GM12878 (cell line): ENCODE results near the gene MAN1B1. TPM values are rescaled to one million over a fixed set of nuclear protein-coding genes. Genes with fewer than 3 reads are reported as not detected.
A peak's percentile ranks its signal among the peaks of the same experiment; 100 is the strongest.

ENCODE experiments used
- ASH2L ChIP-seq: fragments of 300-600, 200-600 bp; sonication (generic); IDR thresholded peaks from 2 replicates; pipeline ENCODE4 v1.6.1; 2017; ENCODE audit warnings: low read depth, mild to moderate bottlenecking, borderline replicate concordance
- BHLHE40 ChIP-seq, 2 experiments: fragments of 450-650 bp in 1 of 2; IDR thresholded peaks; 2 replicates each; pipeline ENCODE4 v1.6.1; 2011 to 2017; ENCODE audit warnings: low read depth in 2 of 2, borderline replicate concordance in 1 of 2, improper control_type of control experiment in 1 of 2, low read length in 1 of 2, mild to moderate bottlenecking in 1 of 2
- CBX5 ChIP-seq: sonication (generic); IDR thresholded peaks from 2 replicates; pipeline ENCODE4 v1.6.1; 2016; ENCODE audit warnings: low read depth, moderate library complexity, mild to moderate bottlenecking, inconsistent platforms
- CHD4 ChIP-seq: fragments of 200-600 bp; sonication (generic); IDR thresholded peaks from 2 replicates; pipeline ENCODE4 v1.6.1; 2016; ENCODE audit warnings: mild to moderate bottlenecking
- CREB1 ChIP-seq: IDR thresholded peaks from 2 replicates; pipeline ENCODE4 v1.6.1; 2012; ENCODE audit warnings: low read depth, mild to moderate bottlenecking, inconsistent platforms
- GATAD2B ChIP-seq: fragments of 450-650 bp; conservative IDR thresholded peaks from 2 replicates; pipeline ENCODE4 v1.6.1; 2017; ENCODE audit warnings: low read depth, mild to moderate bottlenecking, moderate library complexity
- MXI1 ChIP-seq: fragments of 150-350 bp; IDR thresholded peaks from 2 replicates; pipeline ENCODE4 v1.6.1; 2011; ENCODE audit warnings: low read depth, mild to moderate bottlenecking, inconsistent platforms, low read length, improper control_type of control experiment
- MYB ChIP-seq: fragments of 150-350 bp; IDR thresholded peaks from 2 replicates; pipeline ENCODE4 v1.6.1; 2014; ENCODE audit warnings: mild to moderate bottlenecking, low read depth, low read length, borderline replicate concordance
- NFIC ChIP-seq: IDR thresholded peaks from 2 replicates; pipeline ENCODE4 v1.6.1; 2012; ENCODE audit warnings: low read depth, mild to moderate bottlenecking, inconsistent platforms, low read length, moderate library complexity
- NFYB ChIP-seq: IDR thresholded peaks from 2 replicates; pipeline ENCODE4 v1.6.1; 2011; ENCODE audit warnings: low read depth, mild to moderate bottlenecking, low read length, improper control_type of control experiment, moderate library complexity; ENCODE audit not compliant: insufficient read depth
- NR2C2 ChIP-seq: IDR thresholded peaks from 2 replicates; pipeline ENCODE4 v1.6.1; 2011; ENCODE audit warnings: borderline replicate concordance, low read depth; ENCODE audit not compliant: control insufficient read depth, insufficient read length
- PML ChIP-seq: IDR thresholded peaks from 2 replicates; pipeline ENCODE4 v1.6.1; 2012; ENCODE audit warnings: low read length, inconsistent platforms
- POU2F2 ChIP-seq: IDR thresholded peaks from 3 replicates; pipeline ENCODE4 v1.6.1; 2011; ENCODE audit warnings: low read depth, mild to moderate bottlenecking, low read length, borderline replicate concordance
- SMAD1 ChIP-seq: fragments of 450-650 bp; IDR thresholded peaks from 2 replicates; pipeline ENCODE4 v1.6.1; 2018; ENCODE audit warnings: mild to moderate bottlenecking, low read depth; ENCODE audit not compliant: partially characterized antibody
- SMC3 ChIP-seq: IDR thresholded peaks from 2 replicates; pipeline ENCODE4 v1.6.1; 2011; ENCODE audit warnings: low read length, improper control_type of control experiment, borderline replicate concordance
- SREBF2 ChIP-seq: IDR thresholded peaks from 2 replicates; pipeline ENCODE4 v1.6.1; 2012; ENCODE audit warnings: mild to moderate bottlenecking, low read length
- TAF1 ChIP-seq: IDR thresholded peaks from 2 replicates; pipeline ENCODE4 v1.6.1; 2011; ENCODE audit warnings: mild to moderate bottlenecking, low read depth, low read length, borderline replicate concordance
- YBX1 ChIP-seq: fragments of 450-650 bp; IDR thresholded peaks from 2 replicates; pipeline ENCODE4 v1.6.1; 2016; ENCODE audit warnings: antibody characterized with exemption
- polyA plus RNA-seq, 11 experiments: library from polyadenylated mRNA; depleted of rRNA in 4 of 11; unstranded in 6 of 11; stranded (reverse) in 5 of 11; fragments of >200 nt; fragmentation: Nextera tagmentation in 4 of 11; fragmentation: Illumina TruSeq in 1 of 11; extraction: Ambion mirVana in 4 of 11; extraction: Trizol in 1 of 11; gene quantifications; 1 replicate in 1 of 11; 2 replicates in 10 of 11; pipeline versions ENCODE4 v1.2.1 to v1.2.3, GENCODE V29; 2011 to 2016; ENCODE audit warnings: inconsistent platforms in 2 of 11, missing spikeins in 2 of 11, low read depth in 1 of 11
- total RNA-seq, 4 experiments: library from RNA; depleted of rRNA in 3 of 4; stranded (reverse); fragments of >200 nt in 3 of 4; fragmentation: Illumina TruSeq in 1 of 4; extraction: Trizol in 1 of 4; gene quantifications; 2 replicates each; pipeline versions ENCODE4 v1.2.1 to v1.2.3, GENCODE V29; 2013 to 2021
- TF ChIP-seq, protein P1 (sequence below): fragments of 450-650 bp; IDR thresholded peaks from 2 replicates; pipeline ENCODE4 v1.6.1; 2017; ENCODE audit warnings: antibody characterized with exemption, mild to moderate bottlenecking, moderate library complexity
- TF ChIP-seq, protein P2 (sequence below): fragments of 450-650 bp; IDR thresholded peaks from 2 replicates; pipeline ENCODE4 v1.6.1; 2017; ENCODE audit warnings: mild to moderate bottlenecking, low read depth, inconsistent platforms; ENCODE audit not compliant: poor library complexity, severe bottlenecking
- TF ChIP-seq, protein P3 (sequence below): IDR thresholded peaks from 2 replicates; pipeline ENCODE4 v1.6.1; 2012; ENCODE audit warnings: low read depth, low read length, improper control_type of control experiment

The MAN1B1 gene
- total and polyA plus RNA-seq, 10 of the 15 experiments (the other 5 are each of a cell fraction or from before 2014, with no cell fraction given) = 0.71 to 34.1 (median 22.7) TPM

DNA sequence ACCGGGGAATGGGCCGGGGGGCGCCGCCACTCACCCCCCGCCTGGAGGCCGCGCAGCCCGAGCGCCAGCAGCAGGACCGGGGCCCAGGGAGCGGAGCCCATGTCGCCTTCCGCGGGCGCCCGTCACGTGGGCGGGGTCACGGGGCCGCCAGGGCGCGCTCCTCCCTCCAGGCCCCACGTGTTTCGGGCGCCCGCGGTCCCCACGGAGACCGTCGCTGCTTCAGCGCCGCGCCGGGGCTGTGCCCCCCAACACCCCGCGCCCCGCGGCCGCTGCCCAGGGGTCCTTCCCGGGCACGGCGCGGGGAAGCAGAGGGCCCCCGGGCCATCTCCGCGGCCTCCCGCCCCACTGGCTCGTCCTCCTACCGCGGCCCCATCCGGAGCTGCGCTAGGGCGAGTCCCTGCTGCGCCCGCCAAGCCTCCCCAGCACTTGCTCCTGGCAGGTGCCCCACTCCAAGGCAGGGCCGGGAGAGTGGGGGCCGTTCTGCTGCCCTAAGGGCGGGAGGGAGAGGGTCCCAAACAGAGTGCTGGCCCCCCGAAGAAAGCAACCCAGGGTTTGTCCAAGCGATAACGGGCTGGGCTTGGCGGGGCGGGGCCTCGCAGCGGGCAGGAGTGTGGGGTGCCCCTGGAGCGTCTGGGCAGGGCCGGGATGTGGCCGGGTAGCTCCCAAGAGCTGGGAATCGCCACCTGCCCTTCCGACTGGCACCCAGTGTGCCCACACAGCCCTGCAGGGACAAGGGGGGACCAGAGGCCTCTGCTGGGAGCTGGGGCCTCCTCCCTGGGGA lies 28.0 kb downstream of the MAN1B1 start, which contains the start of gene DPP7 (continued):
- TF ChIP-seq SMAD1 (no peak), POU2F2 (no peak), MYB (no peak), CBX5 (no peak), BHLHE40 (IDR thresholded peaks at IDR 0.05; ENCODE audit: borderline replicate concordance in 1 of 2, low read depth in 2 of 2, low read length in 1 of 2) (peak; percentile 62 to 90; a peak in 3 of 4 replicates), NFIC (no peak), ASH2L (peak; percentile 45; the same call in 1 of the 2 replicates), SMC3 (no peak), NFYB (no peak), CHD4 (no peak), YBX1 (no peak), GATAD2B (peak; percentile 94), SREBF2 (no peak), TAF1 (peak; percentile 53; the same call in 1 of the 2 replicates), MXI1 (peak; percentile 96), NR2C2 (no peak), CREB1 (no peak), PML (no peak)
- TF ChIP-seq, protein P1, sequence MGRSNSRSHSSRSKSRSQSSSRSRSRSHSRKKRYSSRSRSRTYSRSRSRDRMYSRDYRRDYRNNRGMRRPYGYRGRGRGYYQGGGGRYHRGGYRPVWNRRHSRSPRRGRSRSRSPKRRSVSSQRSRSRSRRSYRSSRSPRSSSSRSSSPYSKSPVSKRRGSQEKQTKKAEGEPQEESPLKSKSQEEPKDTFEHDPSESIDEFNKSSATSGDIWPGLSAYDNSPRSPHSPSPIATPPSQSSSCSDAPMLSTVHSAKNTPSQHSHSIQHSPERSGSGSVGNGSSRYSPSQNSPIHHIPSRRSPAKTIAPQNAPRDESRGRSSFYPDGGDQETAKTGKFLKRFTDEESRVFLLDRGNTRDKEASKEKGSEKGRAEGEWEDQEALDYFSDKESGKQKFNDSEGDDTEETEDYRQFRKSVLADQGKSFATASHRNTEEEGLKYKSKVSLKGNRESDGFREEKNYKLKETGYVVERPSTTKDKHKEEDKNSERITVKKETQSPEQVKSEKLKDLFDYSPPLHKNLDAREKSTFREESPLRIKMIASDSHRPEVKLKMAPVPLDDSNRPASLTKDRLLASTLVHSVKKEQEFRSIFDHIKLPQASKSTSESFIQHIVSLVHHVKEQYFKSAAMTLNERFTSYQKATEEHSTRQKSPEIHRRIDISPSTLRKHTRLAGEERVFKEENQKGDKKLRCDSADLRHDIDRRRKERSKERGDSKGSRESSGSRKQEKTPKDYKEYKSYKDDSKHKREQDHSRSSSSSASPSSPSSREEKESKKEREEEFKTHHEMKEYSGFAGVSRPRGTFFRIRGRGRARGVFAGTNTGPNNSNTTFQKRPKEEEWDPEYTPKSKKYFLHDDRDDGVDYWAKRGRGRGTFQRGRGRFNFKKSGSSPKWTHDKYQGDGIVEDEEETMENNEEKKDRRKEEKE = no peak
- TF ChIP-seq, protein P2, sequence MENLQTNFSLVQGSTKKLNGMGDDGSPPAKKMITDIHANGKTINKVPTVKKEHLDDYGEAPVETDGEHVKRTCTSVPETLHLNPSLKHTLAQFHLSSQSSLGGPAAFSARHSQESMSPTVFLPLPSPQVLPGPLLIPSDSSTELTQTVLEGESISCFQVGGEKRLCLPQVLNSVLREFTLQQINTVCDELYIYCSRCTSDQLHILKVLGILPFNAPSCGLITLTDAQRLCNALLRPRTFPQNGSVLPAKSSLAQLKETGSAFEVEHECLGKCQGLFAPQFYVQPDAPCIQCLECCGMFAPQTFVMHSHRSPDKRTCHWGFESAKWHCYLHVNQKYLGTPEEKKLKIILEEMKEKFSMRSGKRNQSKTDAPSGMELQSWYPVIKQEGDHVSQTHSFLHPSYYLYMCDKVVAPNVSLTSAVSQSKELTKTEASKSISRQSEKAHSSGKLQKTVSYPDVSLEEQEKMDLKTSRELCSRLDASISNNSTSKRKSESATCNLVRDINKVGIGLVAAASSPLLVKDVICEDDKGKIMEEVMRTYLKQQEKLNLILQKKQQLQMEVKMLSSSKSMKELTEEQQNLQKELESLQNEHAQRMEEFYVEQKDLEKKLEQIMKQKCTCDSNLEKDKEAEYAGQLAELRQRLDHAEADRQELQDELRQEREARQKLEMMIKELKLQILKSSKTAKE = no peak
- TF ChIP-seq, protein P3, sequence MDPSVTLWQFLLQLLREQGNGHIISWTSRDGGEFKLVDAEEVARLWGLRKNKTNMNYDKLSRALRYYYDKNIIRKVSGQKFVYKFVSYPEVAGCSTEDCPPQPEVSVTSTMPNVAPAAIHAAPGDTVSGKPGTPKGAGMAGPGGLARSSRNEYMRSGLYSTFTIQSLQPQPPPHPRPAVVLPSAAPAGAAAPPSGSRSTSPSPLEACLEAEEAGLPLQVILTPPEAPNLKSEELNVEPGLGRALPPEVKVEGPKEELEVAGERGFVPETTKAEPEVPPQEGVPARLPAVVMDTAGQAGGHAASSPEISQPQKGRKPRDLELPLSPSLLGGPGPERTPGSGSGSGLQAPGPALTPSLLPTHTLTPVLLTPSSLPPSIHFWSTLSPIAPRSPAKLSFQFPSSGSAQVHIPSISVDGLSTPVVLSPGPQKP = no peak
